Left cardiac atrium (tissue), 4 donors: ENCODE measurements around the gene MNT. TPM values are rescaled to one million over a fixed set of nuclear protein-coding genes. Genes with fewer than 3 reads are reported as not detected.

ENCODE experiments used
- ATAC-seq, 2 donors: fragments of 200-7000 bp; cut with Tn5 transposase; one replicate each; pipeline ENCODE4 v1.9.1; 2020; ENCODE audit warnings: mild to moderate bottlenecking in 2 of 2, moderate library complexity in 2 of 2
- DNase-seq: peaks from one replicate; pipeline ENCODE4 v3.0.0-alpha.2; 2020
- intact Hi-C, 2 donors: fragments of 100-400 bp; cut with DNase I; formaldehyde crosslinking; loops; one replicate each; pipeline versions ENCODE4 v1.14.1 to v1.15.1; 2022 to 2023
- total RNA-seq, 2 donors: library from RNA; stranded (reverse); fragmentation: NEBNext Ultra II Directional; extraction: Animal tissue kit (Norgen Biotek cat#: 25700); gene quantifications; one replicate each; pipeline ENCODE4 v1.2.1, GENCODE V29; 2021
- donor health status: DM: no; HTN: yes; CAD: no.
- donor health status: DM: no; HTN: yes; CAD: no; lungs with severe emphysema.
- donor health status: DM: yes; HTN: yes; CAD: no.
- donor health status: Dilated cardiomyopathy.

The MNT gene
- total RNA-seq, 2 donors from 2014 or later = 11.2 to 12.7 TPM

GRCh38 chr17:2371183-2372130, 29.4 kb downstream of the MNT start:
- no peak for ATAC-seq
- no peak for DNase-seq
- intact Hi-C loops = no loop called here

GRCh38 chr17:2370211-2370589, 30.7 kb downstream of the MNT start:
- no peak for DNase-seq
- no peak for ATAC-seq
- intact Hi-C loops = no loop called here

- no peak for DNase-seq
- peak; percentile 3 to 17 for ATAC-seq
- intact Hi-C loops = loop anchor here in 1 of 2 donors (10.0 kb wide), 1 partner anchor 45 kb away; no protein-coding TSS in a partner anchor
Observed at GRCh38 chr17:2369551-2370210, 31.2 kb downstream of the MNT start.

- intact Hi-C loops = loop anchor here in 1 of 2 donors (10.0 kb wide), 1 partner anchor 46 kb away; no protein-coding TSS in a partner anchor
- DNase-seq = no peak
- no peak for ATAC-seq
Observed at GRCh38 chr17:2369039-2369438, 31.8 kb downstream of the MNT start.

- ATAC-seq (peak in 1 of 2 donors; percentile 45), DNase-seq (no peak)
- intact Hi-C loops = loop anchor here in 1 of 2 donors (10.0 kb wide), 1 partner anchor 46 kb away; no protein-coding TSS in a partner anchor
Observed at GRCh38 chr17:2368359-2368758, 32.5 kb downstream of the MNT start.

GRCh38 chr17:2366747-2367494, 33.9 kb downstream of the MNT start:
- DNase-seq (no peak), ATAC-seq (no peak)
- intact Hi-C loops = loop anchor here in 1 of 2 donors (10.0 kb wide), 1 partner anchor 48 kb away; no protein-coding TSS in a partner anchor

GRCh38 chr17:2365132-2365531, 35.7 kb downstream of the MNT start:
- intact Hi-C loops = loop anchor here in 1 of 2 donors (10.0 kb wide), 1 partner anchor 50 kb away; no protein-coding TSS in a partner anchor
- ATAC-seq (no peak), DNase-seq (no peak)

GRCh38 chr17:2364763-2365116, 36.1 kb downstream of the MNT start:
- DNase-seq (no peak), ATAC-seq (no peak)
- intact Hi-C loops = loop anchor here in 1 of 2 donors (10.0 kb wide), 1 partner anchor 50 kb away; no protein-coding TSS in a partner anchor

GRCh38 chr17:2363851-2364762, 36.8 kb downstream of the MNT start:
- DNase-seq = peak; percentile 77
- intact Hi-C loops = loop anchor here in 1 of 2 donors (10.0 kb wide), 1 partner anchor 51 kb away; no protein-coding TSS in a partner anchor
- ATAC-seq = peak; percentile 77 to 79

GRCh38 chr17:2363318-2363717, 37.5 kb downstream of the MNT start:
- DNase-seq (no peak), ATAC-seq (no peak)
- intact Hi-C loops = loop anchor here in 1 of 2 donors (10.0 kb wide), 1 partner anchor 51 kb away; no protein-coding TSS in a partner anchor

- DNase-seq (no peak), ATAC-seq (no peak)
- intact Hi-C loops = loop anchor here in 1 of 2 donors (10.0 kb wide), 1 partner anchor 52 kb away; no protein-coding TSS in a partner anchor
Observed at GRCh38 chr17:2362881-2363280, 38.0 kb downstream of the MNT start.

- ATAC-seq (no peak), DNase-seq (no peak)
- intact Hi-C loops = loop anchor here in 1 of 2 donors (10.0 kb wide), 1 partner anchor 52 kb away; no protein-coding TSS in a partner anchor
Observed at GRCh38 chr17:2362416-2362815, 38.4 kb downstream of the MNT start.

- ATAC-seq (no peak), DNase-seq (no peak)
- intact Hi-C loops = loop anchor here in 1 of 2 donors (10.0 kb wide), 1 partner anchor 53 kb away; no protein-coding TSS in a partner anchor
Observed at GRCh38 chr17:2362016-2362415, 38.8 kb downstream of the MNT start.

- intact Hi-C loops = loop anchor here in 1 of 2 donors (10.0 kb wide), 1 partner anchor 54 kb away; no protein-coding TSS in a partner anchor
- DNase-seq (no peak), ATAC-seq (no peak)
Observed at GRCh38 chr17:2361010-2361760, 39.7 kb downstream of the MNT start.

- no peak for ATAC-seq
- intact Hi-C loops = no loop called here
- no peak for DNase-seq
Observed at GRCh38 chr17:2357931-2358434, 42.9 kb downstream of the MNT start.

- ATAC-seq = no peak
- DNase-seq = no peak
- intact Hi-C loops = no loop called here
Observed at GRCh38 chr17:2357237-2357636, 43.6 kb downstream of the MNT start.

- ATAC-seq = no peak
- intact Hi-C loops = no loop called here
Observed at GRCh38 chr17:2354311-2354710, 46.5 kb downstream of the MNT start.

More at GRCh38 chr17:2354311-2354710, 46.5 kb downstream of the MNT start:
- no peak for DNase-seq
